Vagina (tissue), 2 donors: ENCODE data around the gene TEKTIP1. TPM values are rescaled to one million over a fixed set of nuclear protein-coding genes. Genes with fewer than 3 reads are reported as not detected.
A peak's percentile ranks its signal among the peaks of the same experiment; 100 is the strongest.

Experiments
- DNase-seq, 2 donors: peaks; one replicate each; pipeline ENCODE4 v3.0.0-alpha.2; 2017; ENCODE audit errors: extremely low spot score in 2 of 2
- H3K27ac ChIP-seq: fragments of 200-600 bp; sonication (generic); one replicate; pipeline ENCODE4 v1.5.1; 2019
- H3K27me3 ChIP-seq: fragments of 200-600 bp; sonication (generic); one replicate; pipeline ENCODE4 v1.5.1; 2019
- H3K36me3 ChIP-seq, 2 donors: fragments of 200-600 bp; sonication (generic); one replicate each; pipeline ENCODE4 v1.5.1; 2017 to 2019
- H3K4me1 ChIP-seq: fragments of 200-600 bp; sonication (generic); one replicate; pipeline ENCODE4 v1.5.1; 2019
- H3K4me3 ChIP-seq, 2 donors: fragments of 200-600 bp; sonication (generic); 1 replicate in 1 of 2; 2 replicates in 1 of 2; pipeline ENCODE4 v1.5.1; 2016 to 2019
- H3K9me3 ChIP-seq: fragments of 200-600 bp; sonication (generic); one replicate; pipeline ENCODE4 v1.5.1; 2019
- POLR2A ChIP-seq, 2 donors: fragments of 450-650 bp; IDR thresholded peaks; one replicate each; pipeline ENCODE4 v1.6.1; 2017; ENCODE audit warnings: antibody characterized with exemption in 2 of 2, mild to moderate bottlenecking in 2 of 2, moderate library complexity in 2 of 2
- POLR2AphosphoS5 ChIP-seq, 2 donors: sonication (generic); formaldehyde crosslinking; IDR thresholded peaks; one replicate each; pipeline ENCODE4 v1.9.0; 2017; ENCODE audit warnings: antibody characterized with exemption in 2 of 2, mild to moderate bottlenecking in 2 of 2, low read depth in 1 of 2; ENCODE audit not compliant: insufficient read depth in 1 of 2
- intact Hi-C: fragments of 100-400 bp; cut with DNase I; formaldehyde crosslinking; loops from one replicate; pipeline ENCODE4 v1.15.1; 2023
- total RNA-seq: library from RNA; depleted of rRNA; stranded (reverse); fragments of >200 nt; gene quantifications from one replicate; pipeline ENCODE4 v1.2.3, GENCODE V29; 2016
- TF ChIP-seq, protein P1 (sequence below), 3 experiments: fragments of 450-650 bp in 2 of 3; fragments of 200-600 bp in 1 of 3; sonication (generic) in 1 of 3; IDR thresholded peaks; one replicate each; pipeline ENCODE4 v1.5.1; 2017 to 2019; ENCODE audit warnings: antibody characterized with exemption in 3 of 3, mild to moderate bottlenecking in 2 of 3, moderate library complexity in 2 of 3

Gene TEKTIP1
- total RNA-seq, 1 donor from 2014 or later, result not detected

GRCh38 chr19:3585301-3586126 is 46.5 kb downstream of the TEKTIP1 start, which contains the start of gene GIPC3:
GIPC3 (plus strand) TSS chr19:3585478; CDS start chr19:3585598, 120 bp downstream.
- intact Hi-C loops, result loop anchor here (2.0 kb wide), 1 partner anchor 33 kb away; no protein-coding TSS in a partner anchor
- no peaks in the 10 kb centered on the region for H3K36me3 ChIP-seq
- TF ChIP-seq POLR2AphosphoS5 (IDR thresholded peaks at IDR 0.05; ENCODE audit: insufficient read depth in 1 of 2, low read depth in 1 of 2), result no peak
- no peak for TF ChIP-seq POLR2A (IDR thresholded peaks at IDR 0.05)
- TF ChIP-seq, protein P1, sequence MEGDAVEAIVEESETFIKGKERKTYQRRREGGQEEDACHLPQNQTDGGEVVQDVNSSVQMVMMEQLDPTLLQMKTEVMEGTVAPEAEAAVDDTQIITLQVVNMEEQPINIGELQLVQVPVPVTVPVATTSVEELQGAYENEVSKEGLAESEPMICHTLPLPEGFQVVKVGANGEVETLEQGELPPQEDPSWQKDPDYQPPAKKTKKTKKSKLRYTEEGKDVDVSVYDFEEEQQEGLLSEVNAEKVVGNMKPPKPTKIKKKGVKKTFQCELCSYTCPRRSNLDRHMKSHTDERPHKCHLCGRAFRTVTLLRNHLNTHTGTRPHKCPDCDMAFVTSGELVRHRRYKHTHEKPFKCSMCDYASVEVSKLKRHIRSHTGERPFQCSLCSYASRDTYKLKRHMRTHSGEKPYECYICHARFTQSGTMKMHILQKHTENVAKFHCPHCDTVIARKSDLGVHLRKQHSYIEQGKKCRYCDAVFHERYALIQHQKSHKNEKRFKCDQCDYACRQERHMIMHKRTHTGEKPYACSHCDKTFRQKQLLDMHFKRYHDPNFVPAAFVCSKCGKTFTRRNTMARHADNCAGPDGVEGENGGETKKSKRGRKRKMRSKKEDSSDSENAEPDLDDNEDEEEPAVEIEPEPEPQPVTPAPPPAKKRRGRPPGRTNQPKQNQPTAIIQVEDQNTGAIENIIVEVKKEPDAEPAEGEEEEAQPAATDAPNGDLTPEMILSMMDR (IDR thresholded peaks at IDR 0.05), result no peak
- peak within 1 kb of the TSS; percentile 31 to 50 for H3K4me3 ChIP-seq
- H3K9me3 ChIP-seq, result no peaks in the 10 kb centered on the region
- no peaks in the 10 kb centered on the region for H3K27me3 ChIP-seq
- no peak for DNase-seq
- peaks cover 14% of the 10 kb centered on the region for H3K4me1 ChIP-seq
- no peak within 1 kb of the TSS for H3K27ac ChIP-seq

DNA sequence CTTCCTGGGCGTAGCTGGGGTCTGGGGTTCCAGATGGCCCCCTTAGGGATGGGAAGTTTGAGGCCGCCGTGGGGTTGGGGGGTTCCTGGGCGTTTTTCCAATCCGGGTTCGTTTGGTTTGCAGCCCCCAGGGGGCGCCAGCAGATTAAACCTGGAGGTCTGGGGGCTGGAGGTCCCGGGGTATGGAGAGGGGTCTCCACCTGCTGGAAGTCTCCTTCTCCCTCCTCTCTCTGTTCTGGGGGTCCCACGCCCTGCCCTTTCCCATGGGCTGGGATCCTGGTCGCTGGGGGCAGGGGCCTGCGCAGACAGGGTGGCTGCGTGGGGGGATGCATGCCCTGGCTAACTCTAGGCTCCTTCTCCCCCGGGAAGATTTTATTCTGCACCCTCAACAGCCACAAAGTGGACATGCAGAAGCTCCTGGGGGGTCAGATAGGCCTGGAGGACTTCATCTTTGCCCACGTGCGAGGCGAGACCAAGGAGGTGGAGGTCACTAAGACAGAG is 47.2 kb downstream of the TEKTIP1 start:
- Histone ChIP-seq H3K9me3 (no peaks in the 10 kb centered on the region), H3K27ac (no peak overlapping the region), H3K36me3 (no peaks in the 10 kb centered on the region), H3K27me3 (no peaks in the 10 kb centered on the region), H3K4me1 (peaks cover 14% of the 10 kb centered on the region), H3K4me3 (peak overlapping the region; percentile 31 to 50)
- TF ChIP-seq POLR2A (IDR thresholded peaks at IDR 0.05) (no peak), POLR2AphosphoS5 (IDR thresholded peaks at IDR 0.05; ENCODE audit: insufficient read depth in 1 of 2, low read depth in 1 of 2) (no peak)
- TF ChIP-seq, protein P1 (IDR thresholded peaks at IDR 0.05), result peak in 1 of 3 experiments; percentile 19
- no peak for DNase-seq
- intact Hi-C loops, result loop anchor here (2.0 kb wide), 1 partner anchor 33 kb away; no protein-coding TSS in a partner anchor

DNA sequence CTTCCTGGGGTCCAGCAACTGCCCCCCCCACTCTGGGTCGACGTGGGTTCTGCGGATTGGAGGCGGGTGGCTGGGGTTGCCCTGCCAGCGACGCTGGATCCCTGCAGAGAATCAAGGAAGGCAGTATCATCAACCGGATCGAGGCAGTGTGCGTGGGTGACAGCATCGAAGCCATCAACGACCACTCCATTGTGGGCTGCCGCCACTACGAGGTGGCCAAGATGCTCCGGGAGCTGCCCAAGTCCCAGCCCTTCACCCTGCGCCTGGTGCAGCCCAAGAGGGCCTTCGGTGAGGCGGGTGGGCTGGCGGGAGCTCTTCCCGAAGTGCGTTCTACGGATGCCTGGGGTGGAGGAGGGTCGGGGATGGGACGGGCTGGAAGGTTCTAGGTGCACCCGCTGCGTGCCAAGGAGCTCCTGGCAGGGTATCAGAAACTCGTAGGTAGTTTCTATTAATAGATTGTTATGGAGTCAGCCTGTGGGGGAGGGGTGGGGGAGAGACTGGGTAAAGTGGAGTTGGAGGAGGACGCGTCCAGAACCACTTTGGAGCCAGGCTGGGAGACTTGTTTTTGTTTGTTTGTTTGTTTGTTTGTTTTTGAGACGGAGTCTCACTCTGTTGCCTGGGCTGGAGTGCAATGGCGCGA is 47.9 kb downstream of the TEKTIP1 start:
- intact Hi-C loops, result loop anchor here (2.0 kb wide), 1 partner anchor 32 kb away; no protein-coding TSS in a partner anchor
- H3K27ac ChIP-seq, result no peak overlapping the region

DNA sequence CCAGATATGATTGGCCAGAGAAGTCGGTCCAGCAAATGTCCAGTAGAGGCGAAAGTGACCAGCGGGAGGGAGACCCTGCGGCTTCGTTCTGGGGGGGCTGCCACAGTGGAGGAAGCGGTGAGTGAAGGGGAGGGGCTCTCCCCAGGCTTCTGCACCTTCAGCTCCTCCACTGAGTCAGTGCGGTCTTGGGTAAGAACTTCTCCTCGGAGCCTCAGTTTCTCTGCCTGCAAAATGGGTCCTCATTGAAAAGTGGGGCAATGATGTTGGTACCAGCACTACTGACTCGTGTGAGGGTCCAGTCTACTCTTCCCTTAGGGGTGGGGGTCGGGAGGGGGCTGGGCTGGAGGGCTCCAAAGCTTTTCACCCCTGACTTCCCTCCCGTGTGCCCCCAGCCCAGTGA is 50.5 kb downstream of the TEKTIP1 start:
- peaks cover 14% of the 10 kb centered on the region for H3K4me1 ChIP-seq
- no peak for DNase-seq
- intact Hi-C loops, result no loop called here
- no peak overlapping the region for H3K4me3 ChIP-seq
- TF ChIP-seq POLR2A (IDR thresholded peaks at IDR 0.05) (no peak), POLR2AphosphoS5 (IDR thresholded peaks at IDR 0.05; ENCODE audit: insufficient read depth in 1 of 2, low read depth in 1 of 2) (no peak)
- TF ChIP-seq, protein P1 (IDR thresholded peaks at IDR 0.05), result no peak
- H3K36me3 ChIP-seq, result no peaks in the 10 kb centered on the region
- H3K9me3 ChIP-seq, result no peaks in the 10 kb centered on the region
- H3K27me3 ChIP-seq, result no peaks in the 10 kb centered on the region
- no peak overlapping the region for H3K27ac ChIP-seq

More for the DNA sequence above, 47.9 kb downstream of the TEKTIP1 start:
- H3K4me3 ChIP-seq, result no peak overlapping the region
- peaks cover 14% of the 10 kb centered on the region for H3K4me1 ChIP-seq
- DNase-seq, result no peak
- no peaks in the 10 kb centered on the region for H3K27me3 ChIP-seq
- TF ChIP-seq POLR2A (IDR thresholded peaks at IDR 0.05), result no peak
- TF ChIP-seq POLR2AphosphoS5 (IDR thresholded peaks at IDR 0.05; ENCODE audit: insufficient read depth in 1 of 2, low read depth in 1 of 2), result no peak
- TF ChIP-seq, protein P1 (IDR thresholded peaks at IDR 0.05), result no peak
- no peaks in the 10 kb centered on the region for H3K36me3 ChIP-seq
- no peaks in the 10 kb centered on the region for H3K9me3 ChIP-seq
